PC-9 (cell line): ENCODE measurements around the gene TMEM134.

Experiments
- EZH2 ChIP-seq: fragments of 200-600 bp; sonication (generic); IDR thresholded peaks from 2 replicates; pipeline ENCODE4 v1.8.0; 2017; ENCODE audit warnings: antibody characterized with exemption, low read depth
- TF ChIP-seq, protein P1 (sequence below): fragments of 200-600 bp; sonication (generic); conservative IDR thresholded peaks from 2 replicates; pipeline ENCODE4 v1.6.1; 2017; ENCODE audit warnings: mixed run types, antibody characterized with exemption, mild to moderate bottlenecking, moderate library complexity

DNA sequence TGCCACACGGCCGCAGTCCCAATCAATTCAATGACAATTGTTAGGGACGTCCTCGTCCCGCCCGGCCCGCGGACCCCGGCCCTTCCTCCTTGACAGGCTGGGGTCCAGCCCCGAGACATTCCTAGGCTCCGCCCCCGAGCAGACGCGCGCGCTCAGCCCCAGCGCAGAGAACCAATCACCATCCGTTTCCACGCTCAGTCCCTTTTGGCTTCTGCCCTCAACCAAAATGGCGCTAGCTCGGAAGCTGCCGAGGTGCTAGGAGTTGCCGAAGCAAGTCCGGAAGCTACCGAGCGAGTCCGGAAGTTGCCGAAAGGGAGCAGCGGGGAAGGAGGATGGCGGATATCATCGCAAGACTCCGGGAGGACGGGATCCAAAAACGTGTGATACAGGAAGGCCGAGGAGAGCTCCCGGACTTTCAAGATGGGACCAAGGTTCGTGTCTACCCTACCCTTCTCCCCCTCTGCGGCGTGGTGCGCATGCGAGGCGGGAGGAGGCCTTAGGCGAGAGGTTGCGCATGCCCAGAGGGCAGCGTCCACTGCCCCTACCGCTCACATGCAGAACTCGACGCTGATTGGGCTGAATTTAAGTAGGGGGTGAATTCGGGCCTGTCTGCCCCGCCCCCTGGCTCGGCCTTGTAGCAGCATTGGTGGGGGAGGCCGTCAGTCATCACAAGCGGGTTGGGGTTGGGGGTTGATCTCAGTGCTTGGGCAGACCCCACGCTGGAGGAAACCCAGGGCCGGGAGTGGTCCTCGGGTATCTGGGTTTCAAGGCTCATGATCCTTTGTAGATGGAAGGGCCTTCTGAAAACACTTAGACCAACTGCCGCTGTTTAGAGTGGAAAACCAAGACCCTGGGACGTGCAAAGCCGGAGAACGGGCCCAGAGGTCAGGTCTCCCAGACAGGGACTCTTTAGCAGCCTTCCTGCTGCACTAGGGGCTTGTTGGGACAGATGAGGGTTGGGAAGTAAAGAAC lies 14.1 kb upstream of the TMEM134 start, which contains the start of gene AIP:
- TF ChIP-seq, protein P1, sequence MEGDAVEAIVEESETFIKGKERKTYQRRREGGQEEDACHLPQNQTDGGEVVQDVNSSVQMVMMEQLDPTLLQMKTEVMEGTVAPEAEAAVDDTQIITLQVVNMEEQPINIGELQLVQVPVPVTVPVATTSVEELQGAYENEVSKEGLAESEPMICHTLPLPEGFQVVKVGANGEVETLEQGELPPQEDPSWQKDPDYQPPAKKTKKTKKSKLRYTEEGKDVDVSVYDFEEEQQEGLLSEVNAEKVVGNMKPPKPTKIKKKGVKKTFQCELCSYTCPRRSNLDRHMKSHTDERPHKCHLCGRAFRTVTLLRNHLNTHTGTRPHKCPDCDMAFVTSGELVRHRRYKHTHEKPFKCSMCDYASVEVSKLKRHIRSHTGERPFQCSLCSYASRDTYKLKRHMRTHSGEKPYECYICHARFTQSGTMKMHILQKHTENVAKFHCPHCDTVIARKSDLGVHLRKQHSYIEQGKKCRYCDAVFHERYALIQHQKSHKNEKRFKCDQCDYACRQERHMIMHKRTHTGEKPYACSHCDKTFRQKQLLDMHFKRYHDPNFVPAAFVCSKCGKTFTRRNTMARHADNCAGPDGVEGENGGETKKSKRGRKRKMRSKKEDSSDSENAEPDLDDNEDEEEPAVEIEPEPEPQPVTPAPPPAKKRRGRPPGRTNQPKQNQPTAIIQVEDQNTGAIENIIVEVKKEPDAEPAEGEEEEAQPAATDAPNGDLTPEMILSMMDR, result peak; percentile 34; the same call in 1 of the 2 replicates
- TF ChIP-seq EZH2, result no peak
